GM19023 (cell line): ENCODE results near the gene ATP6V0E2.
"Not testable (repeated sequence)": the region's sequence is repeated elsewhere in the genome, so short reads cannot be mapped to it uniquely, and the experiment has no call there.

Source experiments
- ATAC-seq: cut with Tn5 transposase; IDR thresholded peaks from one replicate; pipeline ENCODE4 v1.9.1; 2021; ENCODE audit warnings: mild to moderate bottlenecking, moderate library complexity; ENCODE audit not compliant: unreplicated experiment

Gene ATP6V0E2

DNA sequence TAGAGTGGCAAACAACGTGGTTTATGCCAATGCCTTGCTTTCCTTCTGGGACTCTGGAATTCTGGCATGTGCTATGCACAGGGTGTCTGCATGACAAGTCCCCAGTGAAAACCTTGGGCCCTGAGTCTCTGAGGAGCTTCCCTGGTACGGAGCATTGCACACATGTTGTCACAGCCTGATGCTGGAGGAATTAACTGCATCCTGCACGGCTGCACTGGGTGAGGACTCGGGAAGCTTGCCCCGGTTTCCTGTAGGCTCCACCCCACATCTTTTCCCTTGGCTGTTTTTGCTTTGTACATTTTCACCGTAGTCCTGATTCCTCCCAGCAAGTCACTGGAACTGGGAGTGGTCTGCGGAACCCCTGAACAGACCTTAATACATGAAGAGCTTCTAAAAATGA, 52.6 kb downstream of the ATP6V0E2 start:
- not testable (repeated sequence) for ATAC-seq
